T47D (cell line): Measurements from ENCODE around the gene ARHGEF6.
"Not testable (repeated sequence)": the region's sequence is repeated elsewhere in the genome, so short reads cannot be mapped to it uniquely, and the experiment has no call there.

Source experiments
- DNase-seq, 2 experiments: peaks; one replicate each; pipeline versions ENCODE4 v3.0.0 to v3.0.0-alpha.2; 2011 to 2012; ENCODE audit warnings: low read depth in 1 of 2, low spot score in 1 of 2
- JUND ChIP-seq: IDR thresholded peaks from 2 replicates; pipeline ENCODE4 v1.6.1; 2012; ENCODE audit warnings: low read depth
- in situ Hi-C: cut with HindIII; loops from 2 replicates; pipeline ENCODE4 v1.10.0; 2016; ENCODE audit warnings: low sequenced_read_pairs, low pct_unique_long_range_greater_than_20kb

Gene ARHGEF6, protein sequence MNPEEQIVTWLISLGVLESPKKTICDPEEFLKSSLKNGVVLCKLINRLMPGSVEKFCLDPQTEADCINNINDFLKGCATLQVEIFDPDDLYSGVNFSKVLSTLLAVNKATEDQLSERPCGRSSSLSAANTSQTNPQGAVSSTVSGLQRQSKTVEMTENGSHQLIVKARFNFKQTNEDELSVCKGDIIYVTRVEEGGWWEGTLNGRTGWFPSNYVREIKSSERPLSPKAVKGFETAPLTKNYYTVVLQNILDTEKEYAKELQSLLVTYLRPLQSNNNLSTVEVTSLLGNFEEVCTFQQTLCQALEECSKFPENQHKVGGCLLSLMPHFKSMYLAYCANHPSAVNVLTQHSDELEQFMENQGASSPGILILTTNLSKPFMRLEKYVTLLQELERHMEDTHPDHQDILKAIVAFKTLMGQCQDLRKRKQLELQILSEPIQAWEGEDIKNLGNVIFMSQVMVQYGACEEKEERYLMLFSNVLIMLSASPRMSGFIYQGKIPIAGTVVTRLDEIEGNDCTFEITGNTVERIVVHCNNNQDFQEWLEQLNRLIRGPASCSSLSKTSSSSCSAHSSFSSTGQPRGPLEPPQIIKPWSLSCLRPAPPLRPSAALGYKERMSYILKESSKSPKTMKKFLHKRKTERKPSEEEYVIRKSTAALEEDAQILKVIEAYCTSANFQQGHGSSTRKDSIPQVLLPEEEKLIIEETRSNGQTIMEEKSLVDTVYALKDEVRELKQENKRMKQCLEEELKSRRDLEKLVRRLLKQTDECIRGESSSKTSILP

DNA sequence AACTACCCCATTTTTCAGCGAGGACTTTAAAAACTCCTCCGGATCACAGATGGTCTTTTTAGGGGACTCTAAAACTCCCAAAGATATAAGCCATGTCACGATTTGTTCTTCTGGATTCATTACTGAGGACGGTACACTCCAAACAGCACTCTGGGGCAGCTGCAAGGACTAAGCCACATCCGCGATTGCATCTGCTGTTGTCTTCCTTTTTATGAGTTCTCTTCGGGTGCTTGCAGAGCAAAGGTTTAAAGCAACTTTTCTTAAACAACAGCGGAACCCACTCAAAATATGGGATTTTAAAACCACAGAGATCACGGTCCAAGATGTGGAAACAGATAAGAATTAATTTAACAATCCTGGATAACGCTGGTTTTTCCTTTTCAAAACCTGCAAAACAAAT is at the start of gene ARHGEF6:
TSS of gene ARHGEF6 (minus strand) at position 170 of the 400 bp plus-strand sequence. CDS start at position 120, 50 bp downstream.
- in situ Hi-C loops = no loop called here
- no peak for TF ChIP-seq JUND
- peak in 1 of 2 experiments; percentile 24 for DNase-seq

DNA sequence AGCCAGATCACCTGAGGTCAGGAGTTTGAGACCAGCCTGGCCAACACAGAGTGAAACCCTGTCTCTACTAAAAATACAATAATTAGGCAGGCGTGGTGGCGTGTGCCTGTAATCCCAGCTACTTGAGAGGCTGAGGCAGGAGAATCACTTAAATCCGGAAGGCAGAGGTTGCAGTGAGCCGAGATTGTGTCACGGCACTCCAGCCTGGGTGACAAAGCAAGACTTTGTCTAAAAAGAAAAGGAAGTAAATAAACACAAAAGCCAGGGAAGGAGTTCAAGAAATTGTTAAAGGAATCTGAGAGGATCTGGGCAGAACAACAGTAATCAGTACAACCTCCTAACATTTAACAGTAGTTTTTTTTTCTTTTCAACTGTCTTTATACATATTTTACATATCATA is 48.7 kb upstream of the ARHGEF6 start:
- DNase-seq = no peak
- in situ Hi-C loops = no loop called here
- no peak for TF ChIP-seq JUND

DNA sequence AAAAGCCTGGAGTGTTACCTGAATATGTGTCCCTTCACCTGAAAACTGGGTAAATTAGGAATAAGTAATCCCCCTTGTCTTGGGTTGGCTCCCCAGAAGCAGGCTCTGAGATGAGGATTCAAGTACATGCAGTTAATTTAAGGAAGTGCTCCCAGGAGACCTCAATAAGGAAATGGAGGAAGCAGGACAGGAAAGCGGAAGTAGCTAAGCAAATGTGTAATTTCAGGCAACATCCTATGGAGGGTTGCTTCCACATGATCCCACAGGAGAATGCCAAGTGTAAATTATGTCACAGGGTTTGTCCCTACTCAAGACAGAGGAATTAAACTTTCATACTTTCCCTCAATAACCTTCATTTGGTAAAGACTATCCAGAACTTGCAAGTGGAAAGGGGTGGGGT is 48.1 kb upstream of the ARHGEF6 start:
- no peak for DNase-seq
- no peak for TF ChIP-seq JUND
- in situ Hi-C loops = no loop called here

DNA sequence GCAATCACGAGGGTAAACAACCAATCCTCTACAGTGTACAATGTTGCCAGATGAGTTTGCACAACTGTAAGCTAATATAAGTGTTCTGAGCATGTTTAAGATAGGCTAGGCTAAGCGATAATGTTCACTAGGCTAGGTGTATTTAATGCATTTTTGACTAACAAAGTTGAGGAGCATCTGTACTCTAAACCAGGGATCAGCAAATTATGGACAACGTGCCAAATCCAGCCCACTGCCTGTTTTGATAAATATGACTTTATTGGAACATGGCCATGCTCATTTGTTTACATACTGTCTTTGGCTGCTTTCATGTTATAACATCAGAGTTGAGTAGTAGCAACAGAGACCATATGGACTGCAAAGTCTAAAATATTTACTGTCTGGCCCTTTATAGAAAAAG is 46.3 kb upstream of the ARHGEF6 start:
- DNase-seq = no peak
- TF ChIP-seq JUND = no peak
- in situ Hi-C loops = no loop called here

DNA sequence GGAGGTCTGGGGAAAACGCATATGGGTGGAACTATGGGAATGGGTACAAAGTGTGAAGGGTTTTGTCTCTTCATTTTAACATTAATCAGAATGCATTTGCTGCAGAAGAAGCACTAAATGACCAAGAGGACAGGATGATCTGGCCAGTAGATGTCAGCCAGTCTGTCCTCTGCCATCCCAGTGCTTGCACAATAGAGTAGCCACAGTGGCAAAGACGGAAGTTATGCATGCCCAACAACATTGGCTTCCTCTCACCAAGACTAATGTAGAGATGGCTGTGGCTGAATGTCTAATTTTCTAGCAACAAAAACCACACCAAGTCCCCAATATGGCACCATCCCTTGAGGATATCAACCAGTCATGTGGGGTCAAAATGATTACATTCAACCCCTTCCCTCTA is 45.0 kb upstream of the ARHGEF6 start:
- no peak for TF ChIP-seq JUND
- in situ Hi-C loops = no loop called here
- no peak for DNase-seq

DNA sequence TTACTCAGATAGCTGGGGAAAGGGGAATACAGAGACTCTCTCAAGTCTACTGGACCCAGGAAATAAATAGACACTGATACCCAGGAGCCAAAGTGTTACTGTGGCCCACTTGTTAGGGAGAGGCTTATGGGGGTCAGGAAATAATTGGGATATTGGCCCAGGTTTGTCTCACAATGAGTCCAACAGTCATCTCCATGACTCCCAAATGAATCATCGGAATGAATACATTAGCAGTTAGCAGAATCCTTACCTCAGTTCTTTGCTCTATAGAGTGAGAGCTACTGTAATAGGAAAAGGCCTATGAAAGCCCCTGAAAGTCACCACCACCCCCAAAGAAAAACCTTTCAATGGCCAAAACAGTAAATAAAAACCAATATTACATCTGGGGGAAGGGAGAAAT is 42.4 kb upstream of the ARHGEF6 start:
- no peak for DNase-seq
- TF ChIP-seq JUND = no peak
- in situ Hi-C loops = no loop called here

DNA sequence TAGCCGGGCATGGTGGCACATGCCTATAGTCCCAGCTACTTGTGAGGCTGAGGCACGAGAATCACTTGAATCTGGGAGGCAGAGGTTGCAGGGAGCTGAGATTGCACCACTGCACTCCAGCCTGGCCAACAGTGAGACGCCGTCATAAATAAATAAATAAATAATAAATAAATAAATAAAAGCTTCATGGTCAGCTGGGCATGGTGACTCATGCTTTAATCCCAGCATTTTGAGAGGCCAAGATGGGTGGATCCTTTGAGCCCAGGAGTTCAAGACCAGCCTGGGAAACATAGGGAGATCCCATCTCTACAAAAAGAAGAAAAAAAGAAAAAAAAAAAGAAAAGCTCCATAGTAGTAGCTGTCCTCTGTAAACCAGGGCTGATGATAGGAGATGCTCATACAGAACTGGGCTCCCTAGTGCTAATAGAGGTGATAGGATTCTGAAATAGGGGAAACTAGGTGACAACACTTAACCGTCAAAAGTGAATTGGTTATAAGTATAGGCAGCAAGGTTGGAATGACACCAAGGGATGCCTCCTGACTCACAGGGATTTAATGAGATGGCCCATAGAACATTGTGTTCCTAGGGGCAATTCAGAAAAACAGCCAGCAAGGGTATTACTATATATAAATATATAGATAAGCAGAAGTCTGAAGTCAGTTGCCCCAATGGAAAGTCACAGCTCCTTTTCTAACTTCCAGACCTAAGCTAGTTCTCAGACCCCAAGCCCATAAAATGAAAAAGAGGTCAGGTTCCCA is 41.8 kb upstream of the ARHGEF6 start:
- in situ Hi-C loops = no loop called here

DNA sequence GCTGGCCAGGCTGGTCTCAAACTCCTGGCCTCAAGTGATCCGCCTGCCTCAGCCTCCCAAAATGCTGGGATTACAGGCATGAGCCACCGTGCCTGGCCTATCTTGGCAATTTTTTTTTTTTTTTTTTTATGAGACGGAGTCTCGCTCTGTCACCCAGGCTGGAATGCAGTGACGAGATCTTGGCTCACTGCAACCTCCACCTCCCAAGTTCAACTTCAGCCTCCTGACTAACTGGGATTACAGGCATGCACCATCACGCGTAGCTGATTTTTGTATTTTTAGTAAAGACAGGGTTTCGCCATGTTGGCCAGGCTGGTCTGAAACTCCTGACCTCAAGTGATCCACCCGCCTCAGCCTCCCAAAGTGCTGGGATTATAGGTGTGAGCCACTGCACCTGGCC is 39.0 kb upstream of the ARHGEF6 start:
- DNase-seq, in situ Hi-C loops: not testable (repeated sequence)

More for the DNA sequence above, 41.8 kb upstream of the ARHGEF6 start:
- no peak for DNase-seq
- TF ChIP-seq JUND = no peak

DNA sequence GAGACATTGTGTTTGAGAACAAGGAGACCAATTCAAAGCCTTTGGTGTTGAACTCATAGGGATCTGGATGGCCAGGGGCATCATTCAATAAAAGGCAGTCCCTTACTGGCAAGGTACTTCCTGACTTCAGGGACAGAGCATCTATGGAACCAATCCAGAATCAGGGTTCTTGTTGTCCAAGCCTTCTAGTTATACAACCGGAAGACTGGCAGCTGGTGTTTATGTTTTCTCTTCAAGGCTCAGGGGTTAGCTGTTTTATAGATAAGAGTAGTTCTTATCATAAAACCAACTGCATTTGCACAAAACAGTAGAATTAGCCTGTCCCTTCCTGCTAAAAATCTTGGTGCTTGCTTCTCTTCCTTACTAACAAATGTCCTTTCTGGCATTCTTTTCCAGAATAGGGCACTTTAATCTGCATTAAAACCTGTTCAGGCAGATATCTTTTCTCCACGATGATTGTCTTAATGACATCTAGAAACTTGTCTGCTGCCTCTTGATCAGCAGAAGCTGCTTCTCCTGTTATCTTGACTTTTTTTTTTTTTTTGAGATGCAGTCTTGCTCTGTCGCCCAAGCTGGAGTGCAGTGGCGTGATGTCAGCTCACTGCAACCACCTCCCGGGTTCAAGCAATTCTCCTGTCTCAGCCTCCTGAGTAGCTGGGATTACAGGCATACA is 38.4 kb upstream of the ARHGEF6 start:
- TF ChIP-seq JUND = no peak
- no peak for DNase-seq
- in situ Hi-C loops = no loop called here

DNA sequence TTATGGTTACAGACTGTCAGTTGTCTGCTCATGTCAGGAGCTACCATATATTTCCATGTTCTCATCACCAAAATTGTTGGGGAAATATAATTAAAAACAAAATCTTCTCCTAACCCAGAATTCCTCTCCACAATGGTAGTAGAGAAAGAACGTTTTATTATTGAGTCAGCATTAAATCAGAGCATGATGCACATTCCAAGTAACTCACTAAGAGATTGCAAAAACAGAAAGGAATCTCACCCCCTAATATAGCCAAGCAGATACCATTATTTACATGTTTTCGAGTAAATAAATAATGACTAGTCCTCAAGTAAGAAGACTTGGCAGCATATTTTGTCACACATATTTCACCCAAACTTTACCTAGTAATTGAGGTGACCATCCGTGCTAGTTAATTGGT is 36.2 kb upstream of the ARHGEF6 start:
- in situ Hi-C loops = no loop called here
- no peak for DNase-seq
- TF ChIP-seq JUND = no peak

DNA sequence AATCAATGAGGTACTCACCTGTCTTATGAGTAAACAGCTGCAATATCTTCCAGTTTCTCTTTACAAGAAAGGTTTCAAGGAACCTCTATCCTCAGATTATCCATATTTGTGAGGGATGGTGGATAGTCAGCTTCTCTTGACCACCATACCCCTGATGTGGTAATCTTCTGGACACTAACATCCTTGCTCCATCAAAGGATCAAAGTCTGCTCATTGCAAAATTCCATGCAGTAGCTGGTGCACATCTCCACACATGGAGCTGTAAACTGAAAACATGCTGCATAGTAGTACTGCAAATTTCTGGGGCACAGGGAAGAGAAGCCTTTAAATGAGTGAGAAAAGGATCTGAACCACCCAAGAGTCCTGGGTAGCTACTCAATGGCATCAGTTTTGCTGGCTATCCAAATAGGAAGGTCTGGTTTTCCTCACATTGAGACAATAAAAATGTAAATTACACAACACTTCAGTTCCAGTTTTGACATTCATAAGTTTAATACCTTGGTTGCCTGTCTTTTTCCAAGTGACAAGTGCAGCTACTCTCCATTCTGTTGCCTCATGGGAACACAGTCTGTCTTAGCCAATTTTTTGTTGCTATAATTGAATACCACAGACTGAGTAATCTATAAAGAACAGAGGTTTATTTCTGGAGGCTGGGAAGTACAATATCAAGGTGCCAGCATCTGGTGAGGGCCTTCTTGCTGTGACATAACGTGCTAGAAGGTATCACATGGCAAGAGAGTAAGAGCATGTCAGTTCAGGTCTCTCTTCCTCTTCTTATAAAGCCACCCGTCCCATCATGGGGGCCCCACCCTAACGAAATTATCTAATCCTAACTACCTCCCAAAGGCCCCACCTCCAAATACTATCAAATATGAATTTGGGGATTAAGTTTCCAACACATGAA is 34.4 kb upstream of the ARHGEF6 start:
- in situ Hi-C loops = no loop called here
- TF ChIP-seq JUND = no peak
- no peak for DNase-seq
